MM.1S (cell line): Measurements from ENCODE around the gene CXXC4.
A peak's percentile ranks its signal among the peaks of the same experiment; 100 is the strongest.

Experiments
- DNase-seq: peaks from one replicate; pipeline ENCODE4 v3.0.0-alpha.2; 2015
- H2AFZ ChIP-seq: fragments of 300-600 bp; sonication (generic); 2 replicates; pipeline ENCODE4 v1.6.0; 2016; ENCODE audit warnings: antibody characterized with exemption, low read length
- H3F3A ChIP-seq: fragments of 300-600 bp; sonication (generic); 2 replicates; pipeline ENCODE4 v1.6.1; 2016; ENCODE audit warnings: mild to moderate bottlenecking, antibody characterized with exemption, low read length, moderate library complexity, mixed read lengths; ENCODE audit not compliant: insufficient read depth
- H3K27ac ChIP-seq: fragments of 300-600 bp; sonication (generic); 2 replicates; pipeline ENCODE4 v1.5.1; 2016; ENCODE audit warnings: mild to moderate bottlenecking, low read length
- H3K27me3 ChIP-seq: fragments of 300-600 bp; sonication (generic); replicated peaks from 2 replicates; pipeline ENCODE4 v1.6.0; 2016; ENCODE audit warnings: low read length; ENCODE audit not compliant: insufficient read depth
- H3K36me3 ChIP-seq: fragments of 300-600 bp; sonication (generic); replicated peaks from 2 replicates; pipeline ENCODE4 v1.6.1; 2016; ENCODE audit warnings: mild to moderate bottlenecking, low read length, mixed read lengths; ENCODE audit not compliant: insufficient read depth
- H3K4me1 ChIP-seq: fragments of 300-600 bp; sonication (generic); 2 replicates; pipeline ENCODE4 v1.6.1; 2016; ENCODE audit warnings: low read length, mixed read lengths
- H3K4me2 ChIP-seq: fragments of 300-600 bp; sonication (generic); 2 replicates; pipeline ENCODE4 v1.6.0; 2016; ENCODE audit warnings: low read depth, low read length
- H3K4me3 ChIP-seq: fragments of 300-600 bp; sonication (generic); 2 replicates; pipeline ENCODE4 v1.5.1; 2016; ENCODE audit warnings: low read length, mixed read lengths
- H3K79me2 ChIP-seq: fragments of 300-600 bp; sonication (generic); 2 replicates; pipeline ENCODE4 v1.6.1; 2016; ENCODE audit warnings: mixed run types, low read length, mixed read lengths
- H3K9ac ChIP-seq: fragments of 300-600 bp; sonication (generic); 2 replicates; pipeline ENCODE4 v1.6.1; 2016; ENCODE audit warnings: low read length, mixed read lengths
- H3K9me2 ChIP-seq: fragments of 300-600 bp; sonication (generic); replicated peaks from 2 replicates; pipeline ENCODE4 v1.6.1; 2016; ENCODE audit warnings: mild to moderate bottlenecking, low read length, mixed read lengths; ENCODE audit not compliant: insufficient read depth
- H3K9me3 ChIP-seq: fragments of 300-600 bp; sonication (generic); replicated peaks from 2 replicates; pipeline ENCODE4 v1.6.1; 2016; ENCODE audit warnings: mild to moderate bottlenecking, low read length, mixed read lengths; ENCODE audit not compliant: insufficient read depth
- H4K20me1 ChIP-seq: fragments of 300-600 bp; sonication (generic); 2 replicates; pipeline ENCODE4 v1.6.1; 2016; ENCODE audit warnings: mild to moderate bottlenecking, low read length, moderate library complexity, mixed read lengths; ENCODE audit not compliant: insufficient read depth
- EZH2 ChIP-seq: fragments of 300-600 bp; sonication (generic); optimal IDR thresholded peaks from 2 replicates; pipeline ENCODE3; 2017; ENCODE audit warnings: low read depth, mild to moderate bottlenecking, antibody characterized with exemption, low read length, mixed read lengths
- EZH2phosphoT487 ChIP-seq: fragments of 300-600 bp; sonication (generic); IDR thresholded peaks from 2 replicates; pipeline ENCODE4 v1.6.1; 2018; ENCODE audit warnings: antibody characterized with exemption, low read length
- TF ChIP-seq, protein P1 (sequence below): fragments of 300-600 bp; sonication (generic); IDR thresholded peaks from 2 replicates; pipeline ENCODE4 v1.5.1; 2016; ENCODE audit warnings: antibody characterized with exemption, low read length, mixed read lengths

Gene CXXC4

DNA sequence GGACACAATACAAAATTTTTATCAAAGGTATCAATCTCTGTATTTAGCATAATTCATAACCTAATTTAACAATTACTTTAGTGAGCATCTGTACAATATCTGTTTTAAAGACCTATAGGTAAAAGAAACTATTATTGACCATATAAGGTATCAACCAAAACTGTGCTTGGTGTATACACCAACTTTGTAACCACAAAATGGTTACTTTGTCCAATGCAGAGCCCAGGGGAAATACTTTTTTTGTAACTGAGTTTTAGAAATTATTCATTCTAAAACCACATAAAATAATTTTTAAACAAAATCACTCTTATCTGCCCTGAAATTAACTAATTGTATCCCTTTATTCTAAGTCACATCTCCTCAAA lies 5.0 kb downstream of the CXXC4 start:
- H3K4me1 ChIP-seq: peaks cover 34% of the 10 kb centered on the region
- H3K79me2 ChIP-seq: peaks cover 72% of the 10 kb centered on the region
- TF ChIP-seq EZH2 (no peak), EZH2phosphoT487 (no peak)
- TF ChIP-seq, protein P1, sequence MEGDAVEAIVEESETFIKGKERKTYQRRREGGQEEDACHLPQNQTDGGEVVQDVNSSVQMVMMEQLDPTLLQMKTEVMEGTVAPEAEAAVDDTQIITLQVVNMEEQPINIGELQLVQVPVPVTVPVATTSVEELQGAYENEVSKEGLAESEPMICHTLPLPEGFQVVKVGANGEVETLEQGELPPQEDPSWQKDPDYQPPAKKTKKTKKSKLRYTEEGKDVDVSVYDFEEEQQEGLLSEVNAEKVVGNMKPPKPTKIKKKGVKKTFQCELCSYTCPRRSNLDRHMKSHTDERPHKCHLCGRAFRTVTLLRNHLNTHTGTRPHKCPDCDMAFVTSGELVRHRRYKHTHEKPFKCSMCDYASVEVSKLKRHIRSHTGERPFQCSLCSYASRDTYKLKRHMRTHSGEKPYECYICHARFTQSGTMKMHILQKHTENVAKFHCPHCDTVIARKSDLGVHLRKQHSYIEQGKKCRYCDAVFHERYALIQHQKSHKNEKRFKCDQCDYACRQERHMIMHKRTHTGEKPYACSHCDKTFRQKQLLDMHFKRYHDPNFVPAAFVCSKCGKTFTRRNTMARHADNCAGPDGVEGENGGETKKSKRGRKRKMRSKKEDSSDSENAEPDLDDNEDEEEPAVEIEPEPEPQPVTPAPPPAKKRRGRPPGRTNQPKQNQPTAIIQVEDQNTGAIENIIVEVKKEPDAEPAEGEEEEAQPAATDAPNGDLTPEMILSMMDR: no peak
- peaks cover 84% of the 10 kb centered on the region for H3F3A ChIP-seq
- peak overlapping the region; percentile 62 for H3K9ac ChIP-seq
- H3K27me3 ChIP-seq: no peaks in the 10 kb centered on the region
- peak overlapping the region; percentile 98 for H3K27ac ChIP-seq
- H2AFZ ChIP-seq: no peak overlapping the region
- peak overlapping the region; percentile 96 for H3K4me2 ChIP-seq
- H3K9me3 ChIP-seq: no peaks in the 10 kb centered on the region
- DNase-seq: peak; percentile 56
- H3K36me3 ChIP-seq: no peaks in the 10 kb centered on the region
- no peaks in the 10 kb centered on the region for H3K9me2 ChIP-seq
- peak overlapping the region; percentile 82 for H3K4me3 ChIP-seq
- no peaks in the 10 kb centered on the region for H4K20me1 ChIP-seq

DNA sequence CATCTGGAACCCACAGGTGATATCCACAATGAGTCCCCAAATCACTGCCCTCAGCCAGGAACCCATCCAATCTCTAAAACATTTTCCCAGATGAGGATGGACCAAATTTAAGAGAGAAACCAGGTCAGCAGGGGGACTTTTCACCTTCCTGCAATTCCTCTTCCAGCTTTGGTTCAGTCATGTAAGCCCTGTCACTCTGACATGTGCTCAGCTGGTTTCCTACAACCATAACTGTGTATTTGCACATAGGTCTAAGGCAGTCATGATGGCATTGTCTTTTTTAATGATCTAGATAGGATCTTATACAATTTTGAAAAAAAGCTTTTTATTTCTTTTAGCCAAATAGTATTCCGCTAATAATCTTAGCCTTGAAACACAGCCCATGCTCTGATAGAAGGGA lies 6.5 kb downstream of the CXXC4 start:
- TF ChIP-seq EZH2phosphoT487: no peak
- TF ChIP-seq, protein P1: no peak
- TF ChIP-seq EZH2: no peak
- Histone ChIP-seq H3K4me2 (peak overlapping the region; percentile 96), H3K9me3 (no peaks in the 10 kb centered on the region), H4K20me1 (no peaks in the 10 kb centered on the region), H3F3A (peaks cover 69% of the 10 kb centered on the region), H2AFZ (no peak overlapping the region; the same call in 1 of the 2 replicates), H3K36me3 (no peaks in the 10 kb centered on the region), H3K9me2 (no peaks in the 10 kb centered on the region), H3K79me2 (peaks cover 72% of the 10 kb centered on the region), H3K27ac (peak overlapping the region; percentile 98), H3K9ac (peak overlapping the region; percentile 62; the same call in 1 of the 2 replicates), H3K4me3 (peak overlapping the region; percentile 82), H3K27me3 (no peaks in the 10 kb centered on the region), H3K4me1 (peaks cover 38% of the 10 kb centered on the region)
- peak; percentile 36 for DNase-seq

DNA sequence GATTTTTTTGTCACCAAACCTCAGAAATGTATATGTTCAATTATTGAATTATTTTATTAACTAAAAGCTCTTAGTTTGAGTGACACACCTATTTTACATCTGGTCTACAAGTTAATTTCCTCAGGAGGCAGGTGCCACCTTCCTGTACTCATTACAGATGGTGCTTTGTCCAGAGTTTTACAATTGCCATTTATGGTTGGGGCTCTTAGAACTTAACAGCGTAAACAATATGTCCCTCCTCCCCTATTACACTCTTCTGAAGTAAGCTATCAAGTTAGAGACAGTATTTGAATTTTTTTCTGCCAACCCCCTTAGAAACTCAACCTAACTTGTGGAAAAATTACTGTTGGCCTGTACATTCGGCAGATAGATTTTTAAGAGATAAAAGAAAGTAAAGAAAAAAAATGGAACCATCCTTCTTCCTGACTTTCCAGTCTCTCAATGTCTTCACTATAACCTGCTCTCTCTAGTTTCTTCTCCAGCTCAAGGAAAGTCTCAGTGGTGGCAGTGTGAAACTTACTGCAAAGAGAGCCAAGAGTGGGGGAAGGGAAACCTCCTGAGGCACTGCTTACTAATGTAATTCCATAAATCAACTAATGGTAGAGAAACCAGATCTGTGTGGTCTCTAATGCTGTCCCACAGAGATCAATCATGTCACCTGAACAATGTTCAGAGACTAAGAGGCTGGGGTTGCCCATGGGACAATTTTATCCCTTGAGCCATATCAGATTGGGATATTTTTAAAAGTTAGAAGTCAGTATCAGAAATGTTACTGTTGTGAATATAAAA lies 7.8 kb downstream of the CXXC4 start:
- H3K27me3 ChIP-seq: no peaks in the 10 kb centered on the region
- H3K9me2 ChIP-seq: no peaks in the 10 kb centered on the region
- peak overlapping the region; percentile 10; the same call in 1 of the 2 replicates for H3K9ac ChIP-seq
- no peaks in the 10 kb centered on the region for H4K20me1 ChIP-seq
- TF ChIP-seq, protein P1: no peak
- TF ChIP-seq EZH2 (no peak), EZH2phosphoT487 (no peak)
- H3K4me3 ChIP-seq: peak overlapping the region; percentile 82
- no peaks in the 10 kb centered on the region for H3K36me3 ChIP-seq
- peak overlapping the region; percentile 98 for H3K27ac ChIP-seq
- H3F3A ChIP-seq: peaks cover 57% of the 10 kb centered on the region
- peaks cover 38% of the 10 kb centered on the region for H3K4me1 ChIP-seq
- H2AFZ ChIP-seq: no peak overlapping the region
- peaks cover 74% of the 10 kb centered on the region for H3K79me2 ChIP-seq
- peak overlapping the region; percentile 96 for H3K4me2 ChIP-seq
- peak; percentile 80 for DNase-seq
- H3K9me3 ChIP-seq: no peaks in the 10 kb centered on the region
